H1 (cell line): ENCODE data around the gene KCND3. TPM values are rescaled to one million over a fixed set of nuclear protein-coding genes. Genes with fewer than 3 reads are reported as not detected.

Source experiments
- BCL11A ChIP-seq, 2 experiments: IDR thresholded peaks; one replicate each; pipeline ENCODE4 v1.6.1; 2011; ENCODE audit warnings: low read depth in 2 of 2, low read length in 2 of 2, mild to moderate bottlenecking in 2 of 2
- CHD1 ChIP-seq: IDR thresholded peaks from 2 replicates; pipeline ENCODE4 v1.6.1; 2012; ENCODE audit warnings: low read depth, low read length, improper control_type of control experiment
- CHD7 ChIP-seq: fragments of 300-600 bp; sonication (generic); IDR thresholded peaks from 2 replicates; pipeline ENCODE4 v1.7.1; 2012; ENCODE audit warnings: low read length, moderate library complexity, mild to moderate bottlenecking, inconsistent platforms; ENCODE audit not compliant: insufficient replicate concordance
- polyA plus RNA-seq, 7 experiments: library from polyadenylated mRNA; depleted of rRNA in 3 of 7; stranded (reverse) in 5 of 7; unstranded in 2 of 7; fragments of >200 nt in 5 of 7; fragments of 200-250 nt in 2 of 7; gene quantifications; 1 replicate in 5 of 7; 2 replicates in 1 of 7; 4 replicates in 1 of 7; pipeline versions ENCODE4 v1.2.1 to v1.2.3, GENCODE V29; 2011 to 2013; ENCODE audit warnings: missing spikeins in 2 of 7, mixed read lengths in 2 of 7
- total RNA-seq: library from RNA; stranded (reverse); fragmentation: NEBNext Ultra II Directional; extraction: Animal tissue kit (Norgen Biotek cat#: 25700); gene quantifications from 2 replicates; pipeline ENCODE4 v1.2.1, GENCODE V29; 2021

Gene KCND3
- total and polyA plus RNA-seq, 2 of the 8 experiments (the other 6 are each of a cell fraction or from before 2014, with no cell fraction given): 0.14 to 0.48 TPM

DNA sequence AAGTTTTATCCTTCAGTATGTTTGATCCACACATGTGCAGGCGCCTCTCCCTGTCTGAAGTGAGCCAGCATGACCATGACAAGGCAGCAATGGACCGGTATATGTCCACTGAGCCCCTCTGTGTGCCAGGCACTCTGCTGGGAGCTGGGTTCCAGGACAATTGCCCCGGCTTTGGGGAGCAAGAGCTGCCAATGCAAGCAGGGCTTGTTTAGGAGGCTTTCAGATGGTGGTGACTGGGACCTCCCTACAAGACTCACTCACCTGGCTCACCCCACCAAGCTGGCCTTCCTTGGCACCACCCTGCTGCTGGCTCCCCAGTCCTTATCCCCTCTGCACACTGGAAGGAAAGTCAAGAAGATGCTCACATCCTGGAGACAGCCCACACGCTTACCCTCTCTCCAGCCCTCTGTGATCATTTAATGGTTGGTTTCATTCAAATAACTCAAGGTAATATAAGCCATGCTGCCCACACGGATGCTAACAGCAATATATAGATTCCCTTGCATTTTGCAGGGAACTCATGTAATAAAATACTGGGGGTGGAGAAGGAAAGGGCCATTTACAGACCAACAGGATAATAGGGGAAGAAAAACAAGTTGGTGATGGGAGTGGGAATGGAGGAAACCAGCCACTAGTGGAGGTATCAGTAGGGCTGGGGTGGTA is 23.6 kb downstream of the KCND3 start (continued):
- no peak for TF ChIP-seq CHD7
- no peak for TF ChIP-seq CHD1
- no peak for TF ChIP-seq BCL11A (IDR thresholded peaks at IDR 0.05; ENCODE audit: low read depth in 2 of 2, low read length in 2 of 2)
- TF ChIP-seq, all 59 proteins: peak for 0
